Measurements from ENCODE around the gene PCDHA1. TPM values are rescaled to one million over a fixed set of nuclear protein-coding genes. Genes with fewer than 3 reads are reported as not detected.

PCDHA1 gene
- total RNA-seq, 1 donor from 2014 or later, result 0.24 TPM

GRCh38 chr5:140862441-140863295, 76.7 kb downstream of the PCDHA1 start:
- Mint-ChIP-seq H3K4me3 (no peak overlapping the region), H3K36me3 (peaks cover 27% of the 10 kb centered on the region), H3K27ac (no peak overlapping the region), H3K4me1 (no peaks in the 10 kb centered on the region), H3K27me3 (ENCODE audit: insufficient read depth, low read depth) (peaks cover 3% of the 10 kb centered on the region), H3K9me3 (peaks cover 37% of the 10 kb centered on the region)
- Histone ChIP-seq H4K20me1 (ENCODE audit: low read depth) (no peaks in the 10 kb centered on the region), H2AFZ (replicated peaks) (no peak overlapping the region), H3F3A (ENCODE audit: low read depth) (no peaks in the 10 kb centered on the region), H3K9ac (no peak overlapping the region), H3K79me2 (ENCODE audit: low read depth) (no peaks in the 10 kb centered on the region), H3K27ac (no peak overlapping the region), H3K4me2 (no peak overlapping the region), H3K27me3 (no peaks in the 10 kb centered on the region), H3K4me3 (no peak overlapping the region), H3K4me1 (no peaks in the 10 kb centered on the region), H3K36me3 (no peaks in the 10 kb centered on the region), H3K9me3 (ENCODE audit: low read depth) (peaks cover 5% of the 10 kb centered on the region)
- DNase-seq (ENCODE audit: low spot score), result no peak
- TF ChIP-seq EZH2phosphoT487 (IDR thresholded peaks at IDR 0.05), result no peak
- no peak for TF ChIP-seq EZH2 (IDR thresholded peaks at IDR 0.05)
- TF ChIP-seq CTCF (IDR thresholded peaks at IDR 0.05), result no peak

GRCh38 chr5:140868721-140869554, 83.0 kb downstream of the PCDHA1 start, which contains the start of gene PCDHA11:
Gene PCDHA11, plus strand, starts transcription at chr5:140868957. Its CDS starts 147 bp downstream, at chr5:140869104.
- peak; percentile 63 for DNase-seq (ENCODE audit: low spot score)
- Histone ChIP-seq H3K9ac (no peak within 1 kb of the TSS), H3F3A (ENCODE audit: low read depth) (peaks cover 2% of the 10 kb centered on the region), H4K20me1 (ENCODE audit: low read depth) (no peaks in the 10 kb centered on the region), H3K4me3 (peak within 1 kb of the TSS; percentile 55), H3K79me2 (ENCODE audit: low read depth) (peaks cover 4% of the 10 kb centered on the region), H3K4me2 (peak within 1 kb of the TSS; percentile 73), H3K27me3 (no peaks in the 10 kb centered on the region), H2AFZ (replicated peaks) (no peak within 1 kb of the TSS), H3K36me3 (peaks cover 4% of the 10 kb centered on the region), H3K4me1 (no peaks in the 10 kb centered on the region), H3K9me3 (ENCODE audit: low read depth) (no peaks in the 10 kb centered on the region), H3K27ac (no peak within 1 kb of the TSS)
- peaks cover 3% of the 10 kb centered on the region for H3K4me1 Mint-ChIP-seq
- TF ChIP-seq EZH2phosphoT487 (IDR thresholded peaks at IDR 0.05) (no peak), CTCF (IDR thresholded peaks at IDR 0.05) (peak; percentile 57)
- H3K9me3 Mint-ChIP-seq, result peaks cover 24% of the 10 kb centered on the region
- H3K36me3 Mint-ChIP-seq, result peaks cover 29% of the 10 kb centered on the region
- H3K27me3 Mint-ChIP-seq (ENCODE audit: insufficient read depth, low read depth), result no peaks in the 10 kb centered on the region
- peak within 1 kb of the TSS; percentile 25 for H3K27ac Mint-ChIP-seq
- H3K4me3 Mint-ChIP-seq, result peak within 1 kb of the TSS; percentile 88

- H3K27ac ChIP-seq, result no peak overlapping the region
- peak overlapping the region; percentile 55 for H3K4me3 ChIP-seq
- peaks cover 4% of the 10 kb centered on the region for H3K36me3 ChIP-seq
- H3K79me2 ChIP-seq (ENCODE audit: low read depth), result peaks cover 10% of the 10 kb centered on the region
- Mint-ChIP-seq H3K27me3 (ENCODE audit: insufficient read depth, low read depth) (no peaks in the 10 kb centered on the region), H3K9me3 (peaks cover 21% of the 10 kb centered on the region), H3K27ac (peak overlapping the region; percentile 25), H3K36me3 (peaks cover 31% of the 10 kb centered on the region), H3K4me1 (peaks cover 3% of the 10 kb centered on the region), H3K4me3 (peak overlapping the region; percentile 88)
- peaks cover 7% of the 10 kb centered on the region for H3F3A ChIP-seq (ENCODE audit: low read depth)
- no peak for DNase-seq (ENCODE audit: low spot score)
- H3K9ac ChIP-seq, result no peak overlapping the region
- TF ChIP-seq EZH2 (IDR thresholded peaks at IDR 0.05) (no peak), CTCF (IDR thresholded peaks at IDR 0.05) (peak; percentile 50), EZH2phosphoT487 (IDR thresholded peaks at IDR 0.05) (no peak)
- H3K27me3 ChIP-seq, result no peaks in the 10 kb centered on the region
- H3K4me1 ChIP-seq, result no peaks in the 10 kb centered on the region
- H2AFZ ChIP-seq (replicated peaks), result no peak overlapping the region
- H3K9me3 ChIP-seq (ENCODE audit: low read depth), result no peaks in the 10 kb centered on the region
- H4K20me1 ChIP-seq (ENCODE audit: low read depth), result no peaks in the 10 kb centered on the region
- H3K4me2 ChIP-seq, result peak overlapping the region; percentile 73
Measured at GRCh38 chr5:140869555-140869886, 83.6 kb downstream of the PCDHA1 start.
